Esophagus muscularis mucosa (tissue), 4 donors: Measurements from ENCODE around the gene LAMP2. TPM values are rescaled to one million over a fixed set of nuclear protein-coding genes. Genes with fewer than 3 reads are reported as not detected.
A peak's percentile ranks its signal among the peaks of the same experiment; 100 is the strongest.
"Not testable (repeated sequence)": the region's sequence is repeated elsewhere in the genome, so short reads cannot be mapped to it uniquely, and the experiment has no call there.

Source experiments
- DNase-seq: peaks from one replicate; pipeline ENCODE4 v3.0.0-alpha.2; 2017; ENCODE audit errors: extremely low spot score
- H3K27ac ChIP-seq, 4 donors: fragments of 200-600 bp; sonication (generic); replicated peaks in 1 of 4; 1 replicate in 3 of 4; 2 replicates in 1 of 4; pipeline ENCODE4 v1.5.1; 2016 to 2019; ENCODE audit warnings: mild to moderate bottlenecking in 1 of 4
- H3K27me3 ChIP-seq, 4 donors: fragments of 200-600 bp; sonication (generic); one replicate each; pipeline versions ENCODE4 v1.5.1 to v1.6.0; 2016 to 2019
- H3K36me3 ChIP-seq, 4 donors: fragments of 200-600 bp; sonication (generic); one replicate each; pipeline ENCODE4 v1.5.1; 2016 to 2019
- H3K4me1 ChIP-seq, 4 donors: fragments of 200-600 bp; sonication (generic); one replicate each; pipeline ENCODE4 v1.5.1; 2016 to 2019
- H3K4me3 ChIP-seq, 4 donors: fragments of 200-600 bp; sonication (generic); 1 replicate in 2 of 4; 2 replicates in 2 of 4; pipeline ENCODE4 v1.5.1; 2016 to 2019; ENCODE audit warnings: mild to moderate bottlenecking in 4 of 4, moderate library complexity in 1 of 4
- H3K9me3 ChIP-seq, 4 donors: fragments of 200-600 bp; sonication (generic); 1 replicate in 3 of 4; 2 replicates in 1 of 4; pipeline ENCODE4 v1.5.1; 2016 to 2019
- EP300 ChIP-seq: sonication (generic); formaldehyde crosslinking; IDR thresholded peaks from one replicate; pipeline ENCODE4 v1.6.1; 2017; ENCODE audit warnings: antibody characterized with exemption
- POLR2A ChIP-seq: fragments of 450-650 bp; IDR thresholded peaks from one replicate; pipeline ENCODE4 v1.6.1; 2017; ENCODE audit warnings: antibody characterized with exemption, moderate library complexity, mild to moderate bottlenecking, low read depth
- POLR2AphosphoS5 ChIP-seq, 2 donors: sonication (generic); formaldehyde crosslinking; IDR thresholded peaks; one replicate each; pipeline ENCODE4 v1.6.1; 2017; ENCODE audit warnings: antibody characterized with exemption in 2 of 2
- WGBS: methylation state at CpG from one replicate; pipeline ENCODE4 v1.1.5; 2018; 5-methylcytosine and 5-hydroxymethylcytosine counted together
- intact Hi-C: fragments of 100-400 bp; cut with DNase I; formaldehyde crosslinking; loops from one replicate; pipeline ENCODE4 v1.15.1; 2023
- total RNA-seq, 4 donors: library from RNA; depleted of rRNA; stranded (reverse); fragments of >200 nt; gene quantifications; one replicate each; pipeline versions ENCODE4 v1.1.0 to v1.2.1, GENCODE V29; 2016
- TF ChIP-seq, protein P1 (sequence below), 3 experiments: fragments of 200-600 bp in 2 of 3; fragments of 450-650 bp in 1 of 3; sonication (generic) in 2 of 3; IDR thresholded peaks; one replicate each; pipeline ENCODE4 v1.5.1; 2017 to 2019; ENCODE audit warnings: antibody characterized with exemption in 3 of 3, mild to moderate bottlenecking in 2 of 3, moderate library complexity in 1 of 3

LAMP2 gene
- total RNA-seq, 4 donors from 2014 or later, result 57.3 to 81.2 (median 67.5) TPM

DNA sequence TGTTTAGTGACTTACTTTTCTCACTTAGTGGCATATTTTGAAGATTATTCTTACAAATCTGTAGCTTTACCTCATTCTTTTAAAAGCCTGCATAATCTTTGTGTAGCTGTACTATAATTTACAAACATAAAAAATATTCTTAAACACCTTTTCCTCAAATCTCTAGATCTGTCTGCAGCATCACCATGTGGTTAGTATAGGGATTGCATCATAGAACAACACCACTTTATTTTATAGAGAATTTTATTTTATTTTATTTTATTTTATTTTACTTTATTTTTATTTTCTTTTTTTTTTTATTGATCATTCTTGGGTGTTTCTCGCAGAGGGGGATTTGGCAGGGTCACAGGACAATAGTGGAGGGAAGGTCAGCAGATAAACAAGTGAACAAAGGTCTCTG is 6.4 kb upstream of the LAMP2 start:
- not testable (repeated sequence) for H3K4me3 ChIP-seq, H3K9me3 ChIP-seq, H3K36me3 ChIP-seq, H3K27ac ChIP-seq, DNase-seq, H3K27me3 ChIP-seq, H3K4me1 ChIP-seq
- TF ChIP-seq, protein P1, sequence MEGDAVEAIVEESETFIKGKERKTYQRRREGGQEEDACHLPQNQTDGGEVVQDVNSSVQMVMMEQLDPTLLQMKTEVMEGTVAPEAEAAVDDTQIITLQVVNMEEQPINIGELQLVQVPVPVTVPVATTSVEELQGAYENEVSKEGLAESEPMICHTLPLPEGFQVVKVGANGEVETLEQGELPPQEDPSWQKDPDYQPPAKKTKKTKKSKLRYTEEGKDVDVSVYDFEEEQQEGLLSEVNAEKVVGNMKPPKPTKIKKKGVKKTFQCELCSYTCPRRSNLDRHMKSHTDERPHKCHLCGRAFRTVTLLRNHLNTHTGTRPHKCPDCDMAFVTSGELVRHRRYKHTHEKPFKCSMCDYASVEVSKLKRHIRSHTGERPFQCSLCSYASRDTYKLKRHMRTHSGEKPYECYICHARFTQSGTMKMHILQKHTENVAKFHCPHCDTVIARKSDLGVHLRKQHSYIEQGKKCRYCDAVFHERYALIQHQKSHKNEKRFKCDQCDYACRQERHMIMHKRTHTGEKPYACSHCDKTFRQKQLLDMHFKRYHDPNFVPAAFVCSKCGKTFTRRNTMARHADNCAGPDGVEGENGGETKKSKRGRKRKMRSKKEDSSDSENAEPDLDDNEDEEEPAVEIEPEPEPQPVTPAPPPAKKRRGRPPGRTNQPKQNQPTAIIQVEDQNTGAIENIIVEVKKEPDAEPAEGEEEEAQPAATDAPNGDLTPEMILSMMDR (IDR thresholded peaks at IDR 0.05), result peak; percentile 46 to 64 (median 62)
- WGBS, result 16% methylated on average over 1 of the region's 1 CpG
- intact Hi-C loops, result loop anchor here (10.0 kb wide), 2 partner anchors 101 to 161 kb away; partner anchors contain the start of gene TMEM255A

DNA sequence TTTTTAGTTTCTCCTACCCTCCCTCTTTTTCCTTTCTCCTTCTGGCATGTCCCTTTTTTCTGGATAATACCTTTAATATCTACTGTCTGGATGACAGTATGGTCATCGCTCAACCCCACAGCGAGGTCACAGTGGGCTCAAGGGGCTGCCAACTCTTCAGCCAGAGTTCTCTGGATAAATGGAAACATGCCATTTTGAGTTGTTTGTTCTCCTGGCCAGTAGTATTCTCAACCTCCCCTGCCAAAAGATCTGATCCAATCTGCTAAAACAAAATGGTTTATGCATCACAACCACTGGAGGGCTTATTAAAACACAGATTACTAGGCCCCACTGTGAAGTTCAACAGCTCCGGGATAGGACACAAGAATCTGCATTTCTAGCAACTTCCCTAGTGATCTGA is 5.0 kb upstream of the LAMP2 start:
- TF ChIP-seq POLR2A (no peak), EP300 (no peak), POLR2AphosphoS5 (IDR thresholded peaks at IDR 0.05) (no peak)
- TF ChIP-seq, protein P1 (IDR thresholded peaks at IDR 0.05), result no peak
- Histone ChIP-seq H3K36me3 (no peaks in the 10 kb centered on the region), H3K27me3 (no peaks in the 10 kb centered on the region), H3K4me1 (no peaks in the 10 kb centered on the region), H3K9me3 (no peaks in the 10 kb centered on the region), H3K4me3 (no peak overlapping the region), H3K27ac (no peak overlapping the region)
- 78% methylated on average over 3 of the region's 3 CpGs for WGBS
- no peak for DNase-seq
- intact Hi-C loops, result loop anchor here (10.0 kb wide), 2 partner anchors 99 to 159 kb away; partner anchors contain the start of gene TMEM255A

DNA sequence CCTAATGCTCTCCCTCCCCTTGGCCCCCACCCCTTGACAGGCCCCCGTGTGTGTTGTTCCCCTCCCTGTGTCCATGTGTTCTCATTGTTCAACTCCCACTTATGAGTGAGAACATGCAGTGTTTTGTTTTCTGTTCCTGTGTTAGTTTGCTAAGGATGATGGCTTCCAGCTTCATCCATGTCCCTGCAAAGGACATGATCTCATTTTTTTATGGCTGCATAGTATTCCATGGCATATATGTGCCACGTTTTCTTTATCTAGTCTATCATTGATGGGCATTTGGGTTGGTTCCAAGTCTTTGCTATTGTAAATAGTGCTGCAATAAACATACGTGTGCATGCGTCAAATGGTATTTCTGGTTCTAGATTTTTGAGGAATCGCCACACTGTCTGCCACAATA is 561 bp upstream of the LAMP2 start:
- peak overlapping the region; percentile 57 to 79 (median 62) for H3K4me3 ChIP-seq

DNA sequence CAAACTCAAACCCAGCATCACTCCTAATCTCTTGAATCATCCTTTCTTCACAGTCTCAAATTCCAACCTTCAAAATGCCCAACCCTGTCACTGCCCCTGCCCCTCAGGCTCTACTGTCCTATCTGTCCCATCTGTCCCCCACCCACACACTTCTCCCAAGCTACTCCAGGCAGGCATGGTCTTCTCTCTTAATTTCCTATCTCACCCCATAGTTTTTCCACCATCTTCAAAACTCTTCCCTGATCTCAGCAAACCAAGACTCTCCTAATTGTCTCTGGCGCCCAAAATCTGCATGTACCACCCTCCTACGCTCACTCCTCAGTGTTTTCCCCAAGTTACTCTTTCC is 644 bp downstream of the LAMP2 start:
- Histone ChIP-seq H3K4me1 (peaks cover 15 to 43% (median 23%) of the 10 kb centered on the region in 4 donors), H3K27me3 (no peaks in the 10 kb centered on the region), H3K36me3 (no peaks in the 10 kb centered on the region), H3K9me3 (no peaks in the 10 kb centered on the region), H3K4me3 (peak overlapping the region; percentile 57 to 79 (median 62)), H3K27ac (peak overlapping the region; percentile 81 to 91 (median 90))
- WGBS, result 26% methylated on average over 2 of the region's 2 CpGs
- TF ChIP-seq EP300, result no peak
- TF ChIP-seq, protein P1 (IDR thresholded peaks at IDR 0.05), result no peak
- no peak for DNase-seq
- intact Hi-C loops, result loop anchor here (5.0 kb wide), 1 partner anchor 226 kb away; no protein-coding TSS in a partner anchor

More for the DNA sequence above, 561 bp upstream of the LAMP2 start:
- WGBS, result 64% methylated on average over 5 of the region's 5 CpGs
- not testable (repeated sequence) for DNase-seq, H3K27me3 ChIP-seq, H3K9me3 ChIP-seq, H3K36me3 ChIP-seq
- intact Hi-C loops, result loop anchor here (5.0 to 10.0 kb wide), 3 partner anchors 95 to 227 kb away; partner anchors contain the start of gene TMEM255A
- peak overlapping the region in 1 of 4 donors; percentile 91 for H3K27ac ChIP-seq
- peaks cover 15 to 32% (median 21%) of the 10 kb centered on the region in 4 donors for H3K4me1 ChIP-seq

DNA sequence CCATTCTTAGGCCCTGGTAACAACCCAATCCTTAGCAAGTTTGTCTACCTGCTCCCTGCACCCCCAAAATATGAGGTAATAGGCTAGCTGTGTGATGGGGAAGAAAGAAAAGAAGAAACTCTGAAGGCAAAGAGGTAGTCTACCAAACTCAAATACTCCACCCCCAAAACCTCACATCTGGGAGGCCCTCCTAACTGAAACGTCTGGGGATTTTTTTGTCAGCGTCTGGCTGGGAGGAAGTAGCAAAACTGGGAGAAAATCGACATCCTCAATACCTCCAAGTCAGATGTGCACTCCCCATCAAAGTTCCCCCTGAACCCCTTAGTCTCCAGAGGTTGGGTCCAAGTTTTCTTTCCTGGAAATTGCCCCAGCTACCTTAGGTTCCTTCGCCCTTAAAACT is 1.0 kb downstream of the LAMP2 start:
- H3K4me1 ChIP-seq, result peaks cover 15 to 47% (median 25%) of the 10 kb centered on the region in 4 donors

More for the DNA sequence above, 1.0 kb downstream of the LAMP2 start:
- H3K27me3 ChIP-seq, result no peaks in the 10 kb centered on the region
- DNase-seq, result no peak
- no peaks in the 10 kb centered on the region for H3K36me3 ChIP-seq
- peak overlapping the region; percentile 57 to 79 (median 62) for H3K4me3 ChIP-seq
- H3K9me3 ChIP-seq, result no peaks in the 10 kb centered on the region
- peak overlapping the region in 3 of 4 donors; percentile 81 to 91 (median 89) for H3K27ac ChIP-seq
- 29% methylated on average over 4 of the region's 4 CpGs for WGBS
- TF ChIP-seq, protein P1 (IDR thresholded peaks at IDR 0.05), result no peak
- TF ChIP-seq POLR2AphosphoS5 (IDR thresholded peaks at IDR 0.05), result no peak
- no peak for TF ChIP-seq POLR2A
- TF ChIP-seq EP300, result no peak
- intact Hi-C loops, result loop anchor here (5.0 kb wide), 1 partner anchor 226 kb away; no protein-coding TSS in a partner anchor
